NCI-H1436 (cell line): ENCODE data around the gene SLC9A3.
"Not testable (repeated sequence)": the region's sequence is repeated elsewhere in the genome, so short reads cannot be mapped to it uniquely, and the experiment has no call there.

ENCODE experiments used
- DNase-seq: peaks from one replicate; lab custom pipeline; 2025; lab: John Stamatoyannopoulos, UW

Gene SLC9A3

GRCh38 chr5:474840-475661 lies 49.2 kb downstream of the SLC9A3 start:
- no peak for DNase-seq

- not testable (repeated sequence) for DNase-seq
Observed at GRCh38 chr5:474232-474839, 49.9 kb downstream of the SLC9A3 start.

- no peak for DNase-seq
Observed at GRCh38 chr5:473551-474192, 50.6 kb downstream of the SLC9A3 start.

- DNase-seq, result peak; percentile 93
Observed at GRCh38 chr5:472656-473550, 51.3 kb downstream of the SLC9A3 start.

GRCh38 chr5:472076-472655 lies 52.1 kb downstream of the SLC9A3 start:
- DNase-seq, result no peak

GRCh38 chr5:471750-472058 lies 52.5 kb downstream of the SLC9A3 start:
- no peak for DNase-seq

- DNase-seq, result no peak
Observed at GRCh38 chr5:470961-471749, 53.1 kb downstream of the SLC9A3 start.

GRCh38 chr5:469752-470483 lies 54.3 kb downstream of the SLC9A3 start:
- no peak for DNase-seq

- DNase-seq, result no peak
Observed at GRCh38 chr5:468401-468800, 55.8 kb downstream of the SLC9A3 start.

- DNase-seq, result no peak
Observed at GRCh38 chr5:466661-467310, 57.5 kb downstream of the SLC9A3 start.

- DNase-seq, result no peak
Observed at GRCh38 chr5:465591-466403, 58.5 kb downstream of the SLC9A3 start.

GRCh38 chr5:464843-465590 lies 59.2 kb downstream of the SLC9A3 start:
- DNase-seq, result no peak

- no peak for DNase-seq
Observed at GRCh38 chr5:464446-464842, 59.8 kb downstream of the SLC9A3 start.

GRCh38 chr5:463952-464351 lies 60.3 kb downstream of the SLC9A3 start:
- DNase-seq, result no peak

GRCh38 chr5:463301-463700 lies 60.9 kb downstream of the SLC9A3 start:
- DNase-seq, result no peak

GRCh38 chr5:462051-462481 lies 62.2 kb downstream of the SLC9A3 start:
- DNase-seq, result no peak

GRCh38 chr5:460273-460625 lies 64.0 kb downstream of the SLC9A3 start:
- no peak for DNase-seq

- DNase-seq, result no peak
Observed at GRCh38 chr5:459562-460272, 64.5 kb downstream of the SLC9A3 start.
